GM06990 (cell line): ENCODE measurements around the gene PER2.

ENCODE experiments used
- DNase-seq: peaks from one replicate; pipeline ENCODE4 v3.0.0-alpha.2; 2011; ENCODE audit not compliant: insufficient read length; ENCODE audit errors: extremely low read depth
- H3K27me3 ChIP-seq: replicated peaks from 2 replicates; pipeline ENCODE4 v1.6.0; 2011; ENCODE audit warnings: low read length; ENCODE audit not compliant: control insufficient read depth, insufficient read depth
- H3K36me3 ChIP-seq: 2 replicates; pipeline ENCODE4 v1.5.1; 2011; ENCODE audit warnings: low read length; ENCODE audit not compliant: control insufficient read depth, insufficient read depth
- H3K4me3 ChIP-seq: replicated peaks from 2 replicates; pipeline ENCODE4 v1.5.1; 2011; ENCODE audit warnings: low read depth, mild to moderate bottlenecking, control low read depth, low read length
- TF ChIP-seq, protein P1 (sequence below): IDR thresholded peaks from 2 replicates; pipeline ENCODE4 v1.5.1; 2011; ENCODE audit warnings: low read length, control low read depth, mild to moderate bottlenecking, inconsistent platforms; ENCODE audit not compliant: insufficient read depth, poor library complexity, severe bottlenecking

The PER2 gene

DNA sequence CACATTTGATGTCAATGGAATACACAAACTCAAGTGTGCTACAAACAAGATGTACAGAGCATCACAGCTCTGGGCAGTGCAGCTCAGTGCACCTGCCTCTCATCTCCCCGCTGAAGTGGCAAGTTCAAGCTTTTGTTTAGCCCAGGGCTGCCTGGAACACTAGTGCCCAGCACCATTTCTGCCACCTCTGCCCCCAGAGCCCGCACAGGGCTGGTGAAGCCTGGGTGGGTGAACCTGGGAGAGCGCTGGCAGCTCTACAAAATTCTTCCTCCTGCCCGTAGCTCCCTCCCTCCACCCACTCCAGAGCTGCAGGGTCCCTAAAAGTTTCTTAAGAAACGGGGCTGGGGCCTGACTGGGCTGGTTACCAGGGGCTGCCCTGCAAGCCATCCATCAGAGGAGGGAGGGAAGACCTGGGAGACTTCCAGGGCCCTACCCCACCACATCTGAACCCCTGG lies 50.1 kb downstream of the PER2 start:
- Histone ChIP-seq H3K27me3 (no peaks in the 10 kb centered on the region; the same call in 1 of the 2 replicates), H3K4me3 (no peak overlapping the region)

DNA sequence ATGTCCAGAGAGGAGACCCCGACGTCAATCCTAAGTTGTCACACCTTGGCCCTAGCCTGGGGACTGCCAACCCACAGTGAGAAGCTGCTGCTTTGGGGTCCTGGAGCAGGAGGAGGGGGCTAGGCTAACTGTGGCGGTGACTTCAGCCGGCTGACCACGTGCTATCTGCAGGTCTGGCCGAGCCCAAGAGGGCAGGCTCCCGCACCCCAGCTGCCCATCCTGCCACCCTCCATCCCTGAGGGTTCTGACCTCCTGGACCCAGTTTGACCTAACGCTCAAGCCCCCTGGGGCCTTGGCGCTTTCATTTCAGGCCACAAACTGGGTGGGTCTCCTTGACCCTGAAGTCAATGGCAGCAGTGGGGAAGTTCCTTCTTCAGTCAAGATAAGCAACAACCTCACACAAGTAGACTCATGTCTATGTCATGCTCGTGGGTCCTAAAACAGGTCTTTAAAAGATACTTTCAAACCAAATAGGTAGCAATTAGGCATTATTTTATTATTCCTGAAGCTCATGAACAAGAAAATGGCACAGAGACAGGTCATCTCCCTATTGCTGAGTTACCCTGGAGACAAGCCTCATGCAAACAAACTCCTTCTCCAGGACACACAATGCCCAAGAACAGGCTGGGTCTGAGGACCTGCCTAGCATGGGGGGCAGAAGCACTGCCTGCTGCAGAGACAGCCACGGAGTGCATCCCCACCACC lies 50.8 kb downstream of the PER2 start:
- Histone ChIP-seq H3K36me3 (no peaks in the 10 kb centered on the region), H3K27me3 (no peaks in the 10 kb centered on the region; the same call in 1 of the 2 replicates), H3K4me3 (no peak overlapping the region)
- TF ChIP-seq, protein P1, sequence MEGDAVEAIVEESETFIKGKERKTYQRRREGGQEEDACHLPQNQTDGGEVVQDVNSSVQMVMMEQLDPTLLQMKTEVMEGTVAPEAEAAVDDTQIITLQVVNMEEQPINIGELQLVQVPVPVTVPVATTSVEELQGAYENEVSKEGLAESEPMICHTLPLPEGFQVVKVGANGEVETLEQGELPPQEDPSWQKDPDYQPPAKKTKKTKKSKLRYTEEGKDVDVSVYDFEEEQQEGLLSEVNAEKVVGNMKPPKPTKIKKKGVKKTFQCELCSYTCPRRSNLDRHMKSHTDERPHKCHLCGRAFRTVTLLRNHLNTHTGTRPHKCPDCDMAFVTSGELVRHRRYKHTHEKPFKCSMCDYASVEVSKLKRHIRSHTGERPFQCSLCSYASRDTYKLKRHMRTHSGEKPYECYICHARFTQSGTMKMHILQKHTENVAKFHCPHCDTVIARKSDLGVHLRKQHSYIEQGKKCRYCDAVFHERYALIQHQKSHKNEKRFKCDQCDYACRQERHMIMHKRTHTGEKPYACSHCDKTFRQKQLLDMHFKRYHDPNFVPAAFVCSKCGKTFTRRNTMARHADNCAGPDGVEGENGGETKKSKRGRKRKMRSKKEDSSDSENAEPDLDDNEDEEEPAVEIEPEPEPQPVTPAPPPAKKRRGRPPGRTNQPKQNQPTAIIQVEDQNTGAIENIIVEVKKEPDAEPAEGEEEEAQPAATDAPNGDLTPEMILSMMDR: no peak
- no peak for DNase-seq

More for the DNA sequence above, 50.1 kb downstream of the PER2 start:
- no peak for DNase-seq
- H3K36me3 ChIP-seq: no peaks in the 10 kb centered on the region
- TF ChIP-seq, protein P1: no peak

DNA sequence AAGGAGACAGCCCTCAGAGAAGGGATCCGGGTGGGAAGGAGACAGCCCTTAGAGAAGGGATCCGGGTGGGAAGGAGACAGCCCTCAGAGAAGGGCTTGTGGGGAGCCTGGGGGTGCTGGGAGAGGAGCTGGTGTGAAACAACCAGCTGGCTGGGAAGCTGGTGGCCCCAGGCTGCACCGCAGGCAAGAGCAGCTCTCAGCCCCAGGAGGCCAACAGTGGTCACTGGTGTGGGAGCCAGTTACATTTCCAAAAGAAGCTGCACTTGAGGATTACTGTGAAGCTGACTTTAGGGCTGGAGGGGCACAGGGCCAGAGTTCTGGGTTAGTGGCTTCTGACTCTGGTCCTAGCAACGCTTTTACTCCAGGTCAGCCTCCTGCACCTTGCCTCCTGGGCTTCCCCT lies 51.8 kb downstream of the PER2 start:
- TF ChIP-seq, protein P1: no peak
- H3K36me3 ChIP-seq: no peaks in the 10 kb centered on the region
- H3K27me3 ChIP-seq: no peaks in the 10 kb centered on the region; the same call in 1 of the 2 replicates
- no peak for DNase-seq
- no peak overlapping the region for H3K4me3 ChIP-seq

DNA sequence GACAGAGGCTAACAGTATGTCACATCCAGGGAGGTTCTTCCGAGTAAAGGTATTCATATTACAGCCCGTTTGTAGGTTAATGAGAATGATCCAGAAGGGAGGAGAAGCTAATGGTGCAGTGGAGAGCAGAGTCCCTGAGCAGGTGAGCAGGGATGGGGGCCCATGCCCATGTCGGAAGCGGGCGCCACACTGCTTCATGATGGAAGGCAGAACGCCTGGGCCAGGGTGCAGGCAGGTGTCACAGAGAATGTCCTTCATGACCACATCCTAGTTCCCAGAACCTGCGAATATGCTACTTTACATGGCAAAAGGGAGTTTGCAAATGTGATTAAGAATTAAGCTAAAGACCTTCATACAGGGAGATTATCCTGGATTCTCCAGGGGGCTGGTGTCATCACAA lies 52.6 kb downstream of the PER2 start:
- no peaks in the 10 kb centered on the region for H3K36me3 ChIP-seq
- TF ChIP-seq, protein P1: no peak
- H3K4me3 ChIP-seq: no peak overlapping the region
- no peaks in the 10 kb centered on the region; the same call in none of the 2 replicates for H3K27me3 ChIP-seq
- DNase-seq: no peak

DNA sequence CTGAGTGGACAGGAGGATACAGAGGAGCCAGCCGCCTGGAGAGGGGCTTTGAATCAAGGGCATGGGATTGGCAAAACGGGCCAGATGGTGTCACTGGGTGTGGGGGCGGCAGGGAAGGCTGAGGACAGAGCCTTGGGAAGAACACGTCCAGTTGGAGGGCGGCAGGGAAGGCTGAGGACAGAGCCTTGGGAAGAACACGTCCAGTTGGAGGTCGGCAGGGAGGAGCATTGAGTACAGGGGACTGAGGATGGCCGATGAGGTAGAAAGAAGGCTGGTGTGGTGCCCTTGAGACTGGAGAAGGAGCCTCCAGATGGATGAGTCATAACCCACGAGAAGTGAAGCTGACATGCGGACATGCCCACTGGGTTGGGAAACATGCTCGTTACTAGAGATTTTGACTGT lies 53.1 kb downstream of the PER2 start:
- DNase-seq: no peak
- Histone ChIP-seq H3K36me3 (no peaks in the 10 kb centered on the region), H3K27me3 (no peaks in the 10 kb centered on the region; the same call in none of the 2 replicates), H3K4me3 (no peak overlapping the region)
- TF ChIP-seq, protein P1: no peak
